Measurements from ENCODE around the gene DNAJC3. TPM values are rescaled to one million over a fixed set of nuclear protein-coding genes. Genes with fewer than 3 reads are reported as not detected.
"Not testable (repeated sequence)": the region's sequence is repeated elsewhere in the genome, so short reads cannot be mapped to it uniquely, and the experiment has no call there.

Gene DNAJC3
- total RNA-seq, 2 experiments from 2014 or later = 19.1 to 19.6 TPM

- peaks cover 45% of the 10 kb centered on the region for H3K36me3 Mint-ChIP-seq
- no peaks in the 10 kb centered on the region for H3K27me3 Mint-ChIP-seq
- H3K9me3 Mint-ChIP-seq = peaks cover 4% of the 10 kb centered on the region
- peaks cover 10% of the 10 kb centered on the region for H3K4me1 Mint-ChIP-seq
- no peak for DNase-seq
- no peak overlapping the region for H3K4me3 Mint-ChIP-seq
- H3K27ac Mint-ChIP-seq = no peak overlapping the region
These were observed 45.3 kb downstream of the DNAJC3 start for GRCh38 chr13:95722241-95722640.

- peaks cover 47% of the 10 kb centered on the region for H3K36me3 Mint-ChIP-seq
These were observed 46.5 kb downstream of the DNAJC3 start for GRCh38 chr13:95723438-95723837.

DNA sequence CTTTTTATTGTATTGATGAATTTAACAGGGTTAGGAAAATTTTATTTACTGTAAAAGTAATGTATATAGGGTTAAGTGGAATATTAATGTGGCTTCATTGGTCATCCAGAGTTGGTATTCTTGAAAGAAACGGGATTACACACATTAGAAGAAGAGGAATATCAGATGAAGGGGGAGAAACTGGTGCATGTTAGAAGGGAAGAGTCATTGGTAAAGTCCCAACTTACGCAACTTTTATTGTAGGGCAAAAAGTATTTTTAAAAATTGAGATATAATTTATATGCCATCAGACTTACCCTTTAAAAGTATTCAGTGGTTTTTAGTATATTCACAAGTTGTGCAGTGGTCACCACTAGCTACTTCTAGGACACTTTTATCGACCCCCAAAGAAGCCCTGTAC, 47.3 kb downstream of the DNAJC3 start:
- Mint-ChIP-seq H3K9me3 (peaks cover under 1% of the 10 kb centered on the region), H3K4me1 (peaks cover 14% of the 10 kb centered on the region), H3K27me3 (no peaks in the 10 kb centered on the region)

More at GRCh38 chr13:95723438-95723837, 46.5 kb downstream of the DNAJC3 start:
- H3K27me3 Mint-ChIP-seq = no peaks in the 10 kb centered on the region
- DNase-seq = no peak
- peaks cover 14% of the 10 kb centered on the region for H3K4me1 Mint-ChIP-seq
- H3K4me3 Mint-ChIP-seq = no peak overlapping the region
- H3K9me3 Mint-ChIP-seq = no peaks in the 10 kb centered on the region
- peak overlapping the region; percentile 17 for H3K27ac Mint-ChIP-seq

DNA sequence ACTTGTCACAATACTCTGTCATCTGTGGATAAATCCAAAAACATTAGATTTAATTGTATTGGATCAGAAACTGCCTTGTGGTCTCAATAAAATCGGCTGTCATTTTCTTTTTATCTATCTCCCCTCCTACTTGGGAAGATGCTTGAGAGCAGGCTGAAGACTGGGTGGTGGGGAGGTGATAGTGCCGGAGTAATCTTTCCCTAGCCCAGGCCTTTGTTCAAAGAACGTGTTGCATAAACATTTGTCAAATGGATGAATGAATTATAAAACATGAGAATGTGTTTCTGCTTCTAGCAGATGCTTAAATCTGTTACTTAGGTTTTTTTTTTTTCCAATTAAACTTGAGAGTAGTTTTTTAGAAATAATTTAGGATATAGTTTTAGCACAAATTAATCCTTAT, 49.9 kb downstream of the DNAJC3 start:
- no peak for DNase-seq
- Mint-ChIP-seq H3K4me3 (no peak overlapping the region), H3K27ac (no peak overlapping the region), H3K4me1 (peaks cover 12% of the 10 kb centered on the region), H3K36me3 (peaks cover 66% of the 10 kb centered on the region), H3K27me3 (no peaks in the 10 kb centered on the region), H3K9me3 (peaks cover 25% of the 10 kb centered on the region)

More for the DNA sequence above, 47.3 kb downstream of the DNAJC3 start:
- Mint-ChIP-seq H3K27ac (no peak overlapping the region), H3K36me3 (peaks cover 45% of the 10 kb centered on the region), H3K4me3 (no peak overlapping the region)
- no peak for DNase-seq

DNA sequence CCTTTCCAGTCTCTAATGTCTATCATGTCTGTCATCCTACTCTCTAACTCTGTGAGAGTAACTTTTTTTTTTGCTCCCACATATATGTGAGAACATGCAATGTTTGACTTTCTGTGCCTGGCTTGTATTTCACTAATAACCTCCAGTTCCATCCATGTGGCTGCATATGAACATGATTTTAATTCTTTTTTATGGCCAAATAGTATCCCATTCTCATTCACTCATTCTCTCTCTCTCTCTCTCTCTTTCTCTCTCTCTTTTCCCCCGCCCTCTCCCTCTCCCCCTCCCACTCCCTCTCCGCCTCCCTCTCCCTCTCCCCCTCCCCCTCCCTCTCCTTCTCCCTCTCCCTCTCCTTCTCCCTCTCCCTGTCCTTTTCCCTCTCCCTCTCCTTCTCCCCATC, 52.0 kb downstream of the DNAJC3 start:
- H3K9me3 Mint-ChIP-seq = peaks cover 38% of the 10 kb centered on the region
- no peak overlapping the region for H3K4me3 Mint-ChIP-seq
- no peaks in the 10 kb centered on the region for H3K27me3 Mint-ChIP-seq
- H3K4me1 Mint-ChIP-seq = peaks cover 4% of the 10 kb centered on the region
- no peak for DNase-seq
- peaks cover 76% of the 10 kb centered on the region for H3K36me3 Mint-ChIP-seq
- no peak overlapping the region for H3K27ac Mint-ChIP-seq

- H3K36me3 Mint-ChIP-seq = peaks cover 55% of the 10 kb centered on the region
- H3K4me3 Mint-ChIP-seq = no peak overlapping the region
- DNase-seq = no peak
- H3K9me3 Mint-ChIP-seq = peaks cover 45% of the 10 kb centered on the region
- no peak overlapping the region for H3K27ac Mint-ChIP-seq
- H3K4me1 Mint-ChIP-seq = no peaks in the 10 kb centered on the region
- H3K27me3 Mint-ChIP-seq = no peaks in the 10 kb centered on the region
These were observed 57.2 kb downstream of the DNAJC3 start for GRCh38 chr13:95734124-95734523.

GRCh38 chr13:95740071-95740978, 63.4 kb downstream of the DNAJC3 start:
- peaks cover 17% of the 10 kb centered on the region for H3K36me3 Mint-ChIP-seq
- DNase-seq, H3K27me3 Mint-ChIP-seq, H3K27ac Mint-ChIP-seq, H3K9me3 Mint-ChIP-seq, H3K4me3 Mint-ChIP-seq: not testable (repeated sequence)
- H3K4me1 Mint-ChIP-seq = peaks cover 22% of the 10 kb centered on the region

- no peak overlapping the region for H3K4me3 Mint-ChIP-seq
- DNase-seq = no peak
- H3K9me3 Mint-ChIP-seq = peaks cover 4% of the 10 kb centered on the region
- no peaks in the 10 kb centered on the region for H3K27me3 Mint-ChIP-seq
- no peak overlapping the region for H3K27ac Mint-ChIP-seq
- H3K4me1 Mint-ChIP-seq = peaks cover 22% of the 10 kb centered on the region
- peaks cover 17% of the 10 kb centered on the region for H3K36me3 Mint-ChIP-seq
These were observed 64.0 kb downstream of the DNAJC3 start for GRCh38 chr13:95740979-95741320.

DNA sequence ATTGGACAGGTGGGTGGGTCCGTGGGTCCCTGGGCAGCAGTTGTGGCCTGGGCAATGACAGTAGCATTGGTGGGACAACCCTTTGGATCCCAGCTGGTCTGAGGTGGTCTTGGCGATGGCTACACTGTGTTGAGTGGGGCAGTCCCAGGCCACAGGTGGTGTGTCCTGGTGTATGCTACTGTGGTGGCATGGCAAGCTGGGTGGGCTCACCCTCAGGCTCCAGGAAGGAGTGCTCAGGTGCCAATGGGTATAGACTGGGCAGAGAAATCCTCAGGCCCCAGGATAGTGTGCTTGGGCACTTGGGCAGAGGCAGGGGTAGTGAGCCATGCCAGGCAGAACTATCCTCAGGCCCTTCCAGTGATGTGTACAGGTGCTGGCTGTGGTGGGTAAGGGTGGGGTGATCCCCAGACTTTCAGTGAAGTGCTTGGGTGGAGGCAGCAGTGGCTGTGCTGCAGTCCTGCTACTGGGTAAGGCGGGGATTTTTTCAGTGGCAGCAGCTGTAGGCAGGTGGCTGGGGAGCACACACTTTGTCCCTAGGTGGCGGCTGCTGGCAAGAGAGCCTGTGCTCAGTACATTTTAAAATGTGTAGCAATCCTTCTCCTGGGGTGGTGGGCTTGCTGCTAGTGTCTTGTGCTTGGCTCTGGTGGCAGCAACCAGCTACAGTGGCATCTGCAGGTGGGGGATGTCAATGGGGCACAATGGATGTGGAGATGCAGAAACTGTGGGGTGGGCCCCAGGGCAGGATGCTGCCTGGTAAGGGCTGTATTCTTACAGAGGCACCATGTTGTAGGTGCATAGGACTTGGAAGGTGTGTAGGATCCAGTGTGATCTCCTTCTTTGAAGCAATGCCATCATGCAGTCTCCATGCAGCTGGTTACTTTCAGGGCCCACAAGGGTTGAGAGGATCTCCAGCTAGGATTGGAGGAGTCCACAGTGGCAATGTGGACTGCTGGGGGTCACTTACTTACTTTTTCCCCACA, 64.9 kb downstream of the DNAJC3 start:
- H3K4me3 Mint-ChIP-seq = no peak overlapping the region
- H3K27ac Mint-ChIP-seq = no peak overlapping the region
- DNase-seq = no peak
- peaks cover 4% of the 10 kb centered on the region for H3K9me3 Mint-ChIP-seq
- no peaks in the 10 kb centered on the region for H3K27me3 Mint-ChIP-seq
- H3K4me1 Mint-ChIP-seq = peaks cover 24% of the 10 kb centered on the region
- H3K36me3 Mint-ChIP-seq = peaks cover 15% of the 10 kb centered on the region

GRCh38 chr13:95743192-95743591, 66.3 kb downstream of the DNAJC3 start:
- Mint-ChIP-seq H3K9me3 (peaks cover 4% of the 10 kb centered on the region), H3K4me3 (no peak overlapping the region), H3K27me3 (no peaks in the 10 kb centered on the region), H3K27ac (no peak overlapping the region), H3K36me3 (peaks cover 15% of the 10 kb centered on the region), H3K4me1 (peaks cover 25% of the 10 kb centered on the region)
- no peak for DNase-seq

- no peak overlapping the region for H3K27ac Mint-ChIP-seq
These were observed 68.3 kb downstream of the DNAJC3 start for GRCh38 chr13:95745289-95745688.

GRCh38 chr13:95745752-95746151, 68.8 kb downstream of the DNAJC3 start:
- no peak for DNase-seq
- Mint-ChIP-seq H3K27ac (no peak overlapping the region), H3K4me1 (peaks cover 24% of the 10 kb centered on the region), H3K36me3 (peaks cover 14% of the 10 kb centered on the region), H3K9me3 (peaks cover 2% of the 10 kb centered on the region), H3K27me3 (no peaks in the 10 kb centered on the region), H3K4me3 (no peak overlapping the region)

More at GRCh38 chr13:95745289-95745688, 68.3 kb downstream of the DNAJC3 start:
- no peaks in the 10 kb centered on the region for H3K27me3 Mint-ChIP-seq
- peaks cover 16% of the 10 kb centered on the region for H3K36me3 Mint-ChIP-seq
- H3K4me1 Mint-ChIP-seq = peaks cover 26% of the 10 kb centered on the region
- DNase-seq = no peak
- H3K4me3 Mint-ChIP-seq = no peak overlapping the region
- H3K9me3 Mint-ChIP-seq = peaks cover 3% of the 10 kb centered on the region

GRCh38 chr13:95749545-95749944, 72.6 kb downstream of the DNAJC3 start:
- H3K27ac Mint-ChIP-seq = no peak overlapping the region
- no peaks in the 10 kb centered on the region for H3K27me3 Mint-ChIP-seq
- no peak overlapping the region for H3K4me3 Mint-ChIP-seq
- H3K9me3 Mint-ChIP-seq = peaks cover 2% of the 10 kb centered on the region
- DNase-seq = no peak
- peaks cover 10% of the 10 kb centered on the region for H3K4me1 Mint-ChIP-seq
- peaks cover 11% of the 10 kb centered on the region for H3K36me3 Mint-ChIP-seq

GRCh38 chr13:95752677-95753076, 75.7 kb downstream of the DNAJC3 start:
- peaks cover 2% of the 10 kb centered on the region for H3K9me3 Mint-ChIP-seq

GRCh38 chr13:95754069-95754468, 77.1 kb downstream of the DNAJC3 start:
- H3K9me3 Mint-ChIP-seq = peaks cover 2% of the 10 kb centered on the region
- peaks cover 10% of the 10 kb centered on the region for H3K4me1 Mint-ChIP-seq
- H3K4me3 Mint-ChIP-seq = no peak overlapping the region
- no peak for DNase-seq
- H3K27ac Mint-ChIP-seq = no peak overlapping the region
- H3K27me3 Mint-ChIP-seq = no peaks in the 10 kb centered on the region
- peaks cover 18% of the 10 kb centered on the region for H3K36me3 Mint-ChIP-seq

More at GRCh38 chr13:95752677-95753076, 75.7 kb downstream of the DNAJC3 start:
- peaks cover 10% of the 10 kb centered on the region for H3K4me1 Mint-ChIP-seq
- no peak for DNase-seq
- H3K4me3 Mint-ChIP-seq = no peak overlapping the region
- no peak overlapping the region for H3K27ac Mint-ChIP-seq
- no peaks in the 10 kb centered on the region for H3K27me3 Mint-ChIP-seq
- H3K36me3 Mint-ChIP-seq = peaks cover 16% of the 10 kb centered on the region
